HCT116 (cell line): Measurements from ENCODE around the gene LMX1A. TPM values are rescaled to one million over a fixed set of nuclear protein-coding genes. Genes with fewer than 3 reads are reported as not detected.

Experiments
- ATAC-seq: fragments of 200-7000 bp; cut with Tn5 transposase; 2 replicates; pipeline ENCODE4 v1.9.1; 2020; ENCODE audit warnings: mild to moderate bottlenecking, moderate library complexity
- BruUV-seq: library from RNA; stranded (reverse); fragments of 400-500 nt; replicated peaks from 2 replicates; lab custom pipeline; 2021; lab: Mats Ljungman, UMichigan
- CTCF ChIA-PET: fragments of 300-600 bp; sonication (Branson Sonifier 250); formaldehyde crosslinking; loops from one replicate; lab custom pipeline; 2021; ENCODE audit warnings: antibody characterized with exemption; lab: Charles Lee
- POLR2A ChIA-PET: fragments of 300-600, 350-600 bp; sonication (Branson Sonifier 250); formaldehyde crosslinking; loops from one replicate; lab custom pipeline; 2021; ENCODE audit warnings: antibody characterized with exemption; lab: Charles Lee
- RAD21 ChIA-PET, 2 experiments: fragments of 300-600 bp; sonication (Branson Sonifier 250); formaldehyde crosslinking; loops; one replicate each; lab custom pipeline; 2023; ENCODE audit warnings: low total read pairs in 2 of 2; ENCODE audit not compliant: uncharacterized antibody in 2 of 2, unreplicated experiment in 2 of 2, low non-redundant PET in 1 of 2; lab: Charles Lee
- DNase-seq: peaks from one replicate; pipeline ENCODE4 v3.0.0-alpha.2; 2010; ENCODE audit warnings: low read depth, low spot score
- H2AFZ ChIP-seq: fragments of 200-600 bp; shearing (Covaris generic), sonication (generic); 2 replicates; pipeline ENCODE4 v1.6.1; 2017; ENCODE audit warnings: low read depth, mixed run types, mixed read lengths, antibody characterized with exemption, low read length; ENCODE audit not compliant: poor library complexity, severe bottlenecking
- H3K27ac ChIP-seq: 2 replicates; pipeline ENCODE4 v1.5.1; 2012; ENCODE audit warnings: low read depth, low read length
- H3K27me3 ChIP-seq: fragments of 200-600 bp; sonication (generic); 2 replicates; pipeline ENCODE4 v1.6.1; 2016; ENCODE audit warnings: mixed run types, low read length, mixed read lengths; ENCODE audit not compliant: insufficient read depth
- H3K36me3 ChIP-seq, 2 experiments: fragments of 200-500 bp in 1 of 2; fragments of 200-600 bp in 1 of 2; sonication (Bioruptor generic) in 1 of 2; sonication (generic) in 1 of 2; 2 replicates each; pipeline versions ENCODE4 v1.5.1 to v1.6.1; 2014 to 2016; ENCODE audit warnings: low read length in 2 of 2, inconsistent platforms in 1 of 2, mixed read lengths in 1 of 2, mixed run types in 1 of 2; ENCODE audit not compliant: insufficient read depth in 2 of 2, control insufficient read depth in 1 of 2
- H3K4me1 ChIP-seq, 2 experiments: fragments of 200-600 bp in 1 of 2; sonication (generic) in 1 of 2; 2 replicates each; pipeline versions ENCODE4 v1.5.1 to v1.6.1; 2012 to 2017; ENCODE audit warnings: low read length in 2 of 2, inconsistent platforms in 1 of 2, mild to moderate bottlenecking in 1 of 2, mixed read lengths in 1 of 2, mixed run types in 1 of 2, moderate library complexity in 1 of 2; ENCODE audit not compliant: insufficient read depth in 2 of 2, control insufficient read depth in 1 of 2
- H3K4me2 ChIP-seq: fragments of 200-600 bp; sonication (generic); 2 replicates; pipeline ENCODE4 v1.6.1; 2017; ENCODE audit warnings: mixed run types, low read length, mixed read lengths
- H3K4me3 ChIP-seq, 2 experiments: fragments of 200-600 bp in 1 of 2; sonication (generic) in 1 of 2; replicated peaks in 1 of 2; 2 replicates each; pipeline ENCODE4 v1.5.1; 2011 to 2016; ENCODE audit warnings: low read length in 2 of 2, control low read depth in 1 of 2, low read depth in 1 of 2, mild to moderate bottlenecking in 1 of 2, mixed read lengths in 1 of 2, mixed run types in 1 of 2
- H3K79me2 ChIP-seq: fragments of 200-600 bp; sonication (generic); 2 replicates; pipeline ENCODE4 v1.6.1; 2017; ENCODE audit warnings: mild to moderate bottlenecking, mixed run types, low read length, moderate library complexity, mixed read lengths; ENCODE audit not compliant: insufficient read depth
- H3K9ac ChIP-seq: fragments of 200-600 bp; sonication (generic); 2 replicates; pipeline ENCODE4 v1.6.1; 2016; ENCODE audit warnings: low read length, mixed read lengths
- H3K9me2 ChIP-seq: fragments of 200-600 bp; sonication (generic), shearing (Covaris generic); 2 replicates; pipeline ENCODE4 v1.6.1; 2017; ENCODE audit warnings: mixed run types, mild to moderate bottlenecking, moderate library complexity; ENCODE audit not compliant: insufficient read depth
- H3K9me3 ChIP-seq, 2 experiments: fragments of 200-500 bp in 1 of 2; fragments of 200-600 bp in 1 of 2; sonication (Bioruptor generic) in 1 of 2; sonication (generic) in 1 of 2; 2 replicates each; pipeline ENCODE4 v1.6.1; 2014 to 2017; ENCODE audit warnings: low read length in 2 of 2, mixed read lengths in 2 of 2, inconsistent platforms in 1 of 2, low read depth in 1 of 2, mild to moderate bottlenecking in 1 of 2, mixed run types in 1 of 2, moderate library complexity in 1 of 2; ENCODE audit not compliant: control insufficient read depth in 1 of 2, insufficient read depth in 1 of 2
- H4K20me1 ChIP-seq: fragments of 200-600 bp; sonication (generic), shearing (Covaris generic); 2 replicates; pipeline ENCODE4 v1.6.1; 2017; ENCODE audit warnings: mixed run types, mild to moderate bottlenecking, moderate library complexity; ENCODE audit not compliant: insufficient read depth
- CBX3 ChIP-seq: IDR thresholded peaks from 2 replicates; pipeline ENCODE4 v1.6.1; 2012; ENCODE audit warnings: low read depth
- CEBPB ChIP-seq: IDR thresholded peaks from 2 replicates; pipeline ENCODE4 v1.6.1; 2012; ENCODE audit warnings: low read depth
- ELF1 ChIP-seq: IDR thresholded peaks from 2 replicates; pipeline ENCODE4 v1.6.1; 2012; ENCODE audit warnings: low read depth, borderline replicate concordance
- EZH2 ChIP-seq: fragments of 200-600 bp; sonication (generic); IDR thresholded peaks from 2 replicates; pipeline ENCODE4 v1.6.1; 2017; ENCODE audit warnings: antibody characterized with exemption, mixed run types
- FOSL1 ChIP-seq: IDR thresholded peaks from 2 replicates; pipeline ENCODE4 v1.6.1; 2012; ENCODE audit warnings: low read depth
- RAD21 ChIP-seq: IDR thresholded peaks from 2 replicates; pipeline ENCODE4 v1.6.1; 2012; ENCODE audit warnings: low read depth, mild to moderate bottlenecking
- REST ChIP-seq: IDR thresholded peaks from 2 replicates; pipeline ENCODE4 v1.6.1; 2012; ENCODE audit warnings: low read depth
- ZNF274 ChIP-seq: fragments of 200-500 bp; sonication (Bioruptor generic); IDR thresholded peaks from 2 replicates; pipeline ENCODE4 v1.6.1; 2014; ENCODE audit warnings: mild to moderate bottlenecking, low read depth, low read length, inconsistent platforms
- intact Hi-C: fragments of 100-400 bp; cut with micrococcal nuclease; formaldehyde crosslinking; loops from 2 replicates; pipeline ENCODE4 v1.10.0; 2022
- total RNA-seq: library from RNA; stranded (reverse); gene quantifications from one replicate; pipeline ENCODE4 v1.2.1, GENCODE V29; 2021; ENCODE audit not compliant: unreplicated experiment

LMX1A gene
- total RNA-seq, 1 experiment from 2014 or later, result not detected

DNA sequence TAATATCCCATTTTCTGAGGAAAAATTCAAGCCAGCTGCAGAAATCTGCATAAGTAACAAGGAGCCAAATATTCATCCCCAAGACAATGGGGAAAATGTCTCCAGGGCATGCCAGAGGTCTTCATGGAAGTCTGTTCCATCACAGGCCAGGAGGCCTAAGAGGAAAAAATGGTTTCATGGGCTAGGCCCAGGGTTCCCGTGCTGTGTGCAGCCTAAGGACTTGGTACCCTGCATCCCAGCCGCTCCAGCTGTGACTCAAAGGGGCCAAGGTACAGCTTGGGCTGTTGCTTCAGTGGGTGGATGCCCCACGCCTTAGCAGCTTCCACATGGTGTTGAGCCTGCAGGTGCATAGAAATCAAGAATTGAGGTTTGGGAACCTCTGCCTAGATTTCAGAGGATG is 173.5 kb downstream of the LMX1A start:
- H3K4me2 ChIP-seq, result no peak overlapping the region
- peaks cover 12% of the 10 kb centered on the region; the same call in 1 of the 2 replicates for H3K27me3 ChIP-seq
- H3K79me2 ChIP-seq, result no peaks in the 10 kb centered on the region
- RAD21 ChIA-PET, result no interaction called here
- no peak overlapping the region for H3K9ac ChIP-seq
- DNase-seq (no peak), ATAC-seq (no peak)
- CTCF ChIA-PET, result no interaction called here
- intact Hi-C loops, result no loop called here
- no peaks in the 10 kb centered on the region for H3K4me1 ChIP-seq
- H3K36me3 ChIP-seq, result no peaks in the 10 kb centered on the region
- H3K9me2 ChIP-seq, result no peaks in the 10 kb centered on the region
- no peaks in the 10 kb centered on the region for H3K9me3 ChIP-seq
- H3K27ac ChIP-seq, result no peak overlapping the region
- POLR2A ChIA-PET, result no interaction called here
- H3K4me3 ChIP-seq, result no peak overlapping the region
- no TSS peak for BruUV-seq
- no peak overlapping the region for H2AFZ ChIP-seq
- H4K20me1 ChIP-seq, result no peaks in the 10 kb centered on the region
- no peak for TF ChIP-seq CEBPB
- no peak for TF ChIP-seq ELF1
- TF ChIP-seq REST, result no peak
- TF ChIP-seq EZH2, result no peak
- TF ChIP-seq ZNF274, result no peak
- TF ChIP-seq FOSL1, result no peak
- no peak for TF ChIP-seq RAD21
- TF ChIP-seq CBX3, result no peak
